WTC11 (cell line): Measurements from ENCODE around the gene DNASE1L3. TPM values are rescaled to one million over a fixed set of nuclear protein-coding genes. Genes with fewer than 3 reads are reported as not detected.
A peak's percentile ranks its signal among the peaks of the same experiment; 100 is the strongest.

Experiments used
- ATAC-seq: fragments of 200-7000 bp; cut with Tn5 transposase; 2 replicates; pipeline ENCODE4 v1.10.0; 2021; ENCODE audit warnings: mild to moderate bottlenecking, moderate library complexity
- CTCF ChIA-PET: fragments of 300-600 bp; sonication (Branson Sonifier 250); formaldehyde crosslinking; loops from one replicate; lab custom pipeline; 2021; ENCODE audit warnings: antibody characterized with exemption; lab: Charles Lee
- POLR2A ChIA-PET: fragments of 350-600 bp; sonication (Branson Sonifier 250); formaldehyde crosslinking; loops from one replicate; lab custom pipeline; 2021; ENCODE audit warnings: antibody characterized with exemption; lab: Charles Lee
- DNase-seq: peaks from one replicate; pipeline ENCODE4 v3.0.0; 2021; ENCODE audit warnings: low spot score
- H3K27ac Mint-ChIP-seq: 2 replicates; pipeline ENCODE4 v1.8.0; 2021; ENCODE audit warnings: mixed read lengths
- H3K27me3 Mint-ChIP-seq: 2 replicates; pipeline ENCODE4 v1.8.0; 2021; ENCODE audit warnings: low read depth, mild to moderate bottlenecking, moderate library complexity, mixed read lengths
- H3K36me3 Mint-ChIP-seq: 2 replicates; pipeline ENCODE4 v1.8.0; 2021; ENCODE audit warnings: mixed read lengths
- H3K4me1 Mint-ChIP-seq: 2 replicates; pipeline ENCODE4 v1.8.0; 2022; ENCODE audit warnings: mixed read lengths
- H3K4me3 Mint-ChIP-seq: 2 replicates; pipeline ENCODE4 v1.8.0; 2021; ENCODE audit warnings: mild to moderate bottlenecking, moderate library complexity, mixed read lengths
- H3K9me3 Mint-ChIP-seq: 2 replicates; pipeline ENCODE4 v1.8.0; 2021; ENCODE audit warnings: mixed read lengths
- CTCF ChIP-seq: fragments of 200-600 bp; IDR thresholded peaks from 2 replicates; pipeline ENCODE4 v1.8.0; 2022; ENCODE audit warnings: antibody characterized with exemption
- E2F1 ChIP-seq: sonication (generic); formaldehyde crosslinking; IDR thresholded peaks from 2 replicates; pipeline ENCODE4 v1.8.0; 2022; ENCODE audit warnings: mild to moderate bottlenecking, missing genetic modification reagents
- ERG ChIP-seq: fragments of 250-450 bp; sonication (Bioruptor Pico); IDR thresholded peaks from 2 replicates; pipeline ENCODE4 v1.8.0; 2021; ENCODE audit warnings: mild to moderate bottlenecking
- FOXK1 ChIP-seq: sonication (generic); formaldehyde crosslinking; IDR thresholded peaks from 2 replicates; pipeline ENCODE4 v1.8.0; 2022; ENCODE audit warnings: mild to moderate bottlenecking, moderate library complexity, missing genetic modification reagents
- GABPB1 ChIP-seq: sonication (generic); formaldehyde crosslinking; IDR thresholded peaks from 2 replicates; pipeline ENCODE4 v1.8.1; 2023; ENCODE audit warnings: mild to moderate bottlenecking, missing genetic modification reagents
- GRHL2 ChIP-seq: fragments of 250-450 bp; sonication (Bioruptor Pico); IDR thresholded peaks from 2 replicates; pipeline ENCODE4 v1.8.0; 2022; ENCODE audit warnings: mild to moderate bottlenecking, moderate library complexity; ENCODE audit not compliant: insufficient replicate concordance, severe bottlenecking
- GTF2I ChIP-seq: fragments of 250-450 bp; sonication (Bioruptor Pico); conservative IDR thresholded peaks from 2 replicates; pipeline ENCODE4 v1.4.0; 2021; ENCODE audit warnings: mild to moderate bottlenecking
- PRRX2 ChIP-seq: fragments of 250-450 bp; sonication (Bioruptor Pico); IDR thresholded peaks from 2 replicates; pipeline ENCODE4 v1.8.0; 2021; ENCODE audit warnings: mild to moderate bottlenecking
- SMAD3 ChIP-seq: sonication (generic); formaldehyde crosslinking; IDR thresholded peaks from 2 replicates; pipeline ENCODE4 v1.8.0; 2022; ENCODE audit warnings: missing genetic modification reagents, mild to moderate bottlenecking, borderline replicate concordance
- ZNF219 ChIP-seq: sonication (generic); formaldehyde crosslinking; IDR thresholded peaks from 2 replicates; pipeline ENCODE4 v1.8.0; 2023; ENCODE audit warnings: missing genetic modification reagents, mild to moderate bottlenecking, borderline replicate concordance
- ZNF423 ChIP-seq: fragments of 250-450 bp; sonication (Bioruptor Pico); IDR thresholded peaks from 2 replicates; pipeline ENCODE4 v2.1.2; 2022; ENCODE audit warnings: mild to moderate bottlenecking, moderate library complexity
- ZSCAN18 ChIP-seq: fragments of 250-450 bp; sonication (Bioruptor Pico); IDR thresholded peaks from 2 replicates; pipeline ENCODE4 v2.1.2; 2022; ENCODE audit warnings: mild to moderate bottlenecking, moderate library complexity
- total RNA-seq: library from RNA; stranded (reverse); gene quantifications from 3 replicates; pipeline ENCODE4 v1.2.3, GENCODE V29; 2021
- TF ChIP-seq, protein P1 (sequence below): fragments of 250-450 bp; sonication (Bioruptor Pico); IDR thresholded peaks from 2 replicates; pipeline ENCODE4 v1.9.0; 2021; ENCODE audit warnings: mild to moderate bottlenecking
- TF ChIP-seq, protein P2 (sequence below): sonication (generic); formaldehyde crosslinking; IDR thresholded peaks from 2 replicates; pipeline ENCODE4 v1.8.1; 2022; ENCODE audit warnings: low read depth, mild to moderate bottlenecking, moderate library complexity, missing genetic modification reagents, borderline replicate concordance
- TF ChIP-seq, protein P3 (sequence below): sonication (generic); formaldehyde crosslinking; IDR thresholded peaks from 2 replicates; pipeline ENCODE4 v1.8.0; 2023; ENCODE audit warnings: missing genetic modification reagents, mild to moderate bottlenecking, borderline replicate concordance

DNASE1L3 gene
- total RNA-seq, 1 experiment from 2014 or later: not detected

DNA sequence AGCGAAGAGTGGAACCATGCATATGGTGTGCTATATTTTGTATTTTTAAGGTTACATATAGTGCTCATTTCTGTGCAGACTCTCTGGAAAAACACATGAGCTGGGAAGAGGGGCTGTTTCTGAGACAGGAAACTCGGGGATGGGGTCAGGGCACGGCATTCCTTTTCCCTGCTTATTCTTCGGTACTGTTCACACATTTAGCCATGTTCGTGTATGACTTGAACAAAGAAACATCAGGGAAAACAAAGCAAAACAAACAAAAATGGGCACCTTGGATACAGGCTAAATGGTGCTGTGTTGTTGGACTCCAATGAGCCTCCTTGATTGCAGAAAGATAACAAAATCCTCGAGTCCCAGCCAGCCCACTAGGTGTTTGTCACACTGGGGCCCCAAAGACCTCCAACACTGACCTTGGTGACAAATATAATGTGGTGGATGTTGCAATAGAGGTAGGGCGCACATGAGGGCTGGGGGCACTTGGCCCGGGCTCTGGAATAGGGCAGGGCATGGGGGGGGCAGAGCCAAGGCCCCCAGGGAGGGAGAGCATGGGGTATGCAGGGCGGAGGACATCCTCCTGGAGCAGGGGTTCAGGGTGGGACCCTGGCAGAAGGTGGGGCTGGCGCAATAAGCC, 19.3 kb downstream of the DNASE1L3 start:
- CTCF ChIA-PET: interaction anchor here (5.6 to 8.1 kb wide), 2 partner anchors 14 to 26 kb away, joined by 88 to 118 read pairs; no protein-coding TSS in a partner anchor
- DNase-seq: no peak
- no peaks in the 10 kb centered on the region for H3K9me3 Mint-ChIP-seq
- no peak overlapping the region for H3K27ac Mint-ChIP-seq
- no peak for ATAC-seq
- H3K27me3 Mint-ChIP-seq: no peaks in the 10 kb centered on the region
- H3K36me3 Mint-ChIP-seq: no peaks in the 10 kb centered on the region
- TF ChIP-seq GABPB1 (peak; percentile 78), CTCF (no peak)
- TF ChIP-seq, protein P1, sequence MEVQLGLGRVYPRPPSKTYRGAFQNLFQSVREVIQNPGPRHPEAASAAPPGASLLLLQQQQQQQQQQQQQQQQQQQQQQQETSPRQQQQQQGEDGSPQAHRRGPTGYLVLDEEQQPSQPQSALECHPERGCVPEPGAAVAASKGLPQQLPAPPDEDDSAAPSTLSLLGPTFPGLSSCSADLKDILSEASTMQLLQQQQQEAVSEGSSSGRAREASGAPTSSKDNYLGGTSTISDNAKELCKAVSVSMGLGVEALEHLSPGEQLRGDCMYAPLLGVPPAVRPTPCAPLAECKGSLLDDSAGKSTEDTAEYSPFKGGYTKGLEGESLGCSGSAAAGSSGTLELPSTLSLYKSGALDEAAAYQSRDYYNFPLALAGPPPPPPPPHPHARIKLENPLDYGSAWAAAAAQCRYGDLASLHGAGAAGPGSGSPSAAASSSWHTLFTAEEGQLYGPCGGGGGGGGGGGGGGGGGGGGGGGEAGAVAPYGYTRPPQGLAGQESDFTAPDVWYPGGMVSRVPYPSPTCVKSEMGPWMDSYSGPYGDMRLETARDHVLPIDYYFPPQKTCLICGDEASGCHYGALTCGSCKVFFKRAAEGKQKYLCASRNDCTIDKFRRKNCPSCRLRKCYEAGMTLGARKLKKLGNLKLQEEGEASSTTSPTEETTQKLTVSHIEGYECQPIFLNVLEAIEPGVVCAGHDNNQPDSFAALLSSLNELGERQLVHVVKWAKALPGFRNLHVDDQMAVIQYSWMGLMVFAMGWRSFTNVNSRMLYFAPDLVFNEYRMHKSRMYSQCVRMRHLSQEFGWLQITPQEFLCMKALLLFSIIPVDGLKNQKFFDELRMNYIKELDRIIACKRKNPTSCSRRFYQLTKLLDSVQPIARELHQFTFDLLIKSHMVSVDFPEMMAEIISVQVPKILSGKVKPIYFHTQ (CRISPR knock-in tag): no peak
- H3K4me3 Mint-ChIP-seq: no peak overlapping the region
- peaks cover 16% of the 10 kb centered on the region for H3K4me1 Mint-ChIP-seq
- POLR2A ChIA-PET: no interaction called here

DNA sequence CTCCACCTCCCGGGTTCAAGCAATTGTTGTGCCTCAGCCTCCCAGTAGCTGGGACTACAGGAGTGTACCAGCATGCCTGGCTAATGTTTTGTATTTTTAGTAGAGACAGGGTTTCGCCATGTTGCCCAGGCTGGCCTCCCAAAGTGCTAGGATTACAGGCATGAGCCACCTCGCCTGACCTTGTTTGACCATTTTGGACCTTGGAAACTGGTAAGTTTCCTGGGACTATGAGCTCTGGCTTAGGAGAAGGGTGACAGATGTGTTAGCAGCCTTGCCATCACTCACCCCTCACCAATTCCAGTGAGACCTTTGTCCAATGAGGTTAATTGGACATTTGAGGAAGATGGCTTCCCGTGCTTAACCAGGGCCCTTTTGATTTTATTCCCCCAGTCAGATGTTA, 19.9 kb downstream of the DNASE1L3 start:
- H3K4me1 Mint-ChIP-seq: peaks cover 16% of the 10 kb centered on the region
- CTCF ChIA-PET: interaction anchor here (3.5 to 8.1 kb wide), 5 partner anchors 14 to 116 kb away, joined by 13 to 126 read pairs (median 88); partner anchors contain the start of genes HTD2 and RPP14

More for the DNA sequence above, 19.9 kb downstream of the DNASE1L3 start:
- no peak for DNase-seq
- no peaks in the 10 kb centered on the region for H3K36me3 Mint-ChIP-seq
- H3K27ac Mint-ChIP-seq: no peak overlapping the region
- ATAC-seq: no peak
- TF ChIP-seq ZNF423 (CRISPR knock-in tag): no peak
- TF ChIP-seq SMAD3: no peak
- no peak for TF ChIP-seq GTF2I
- TF ChIP-seq E2F1: no peak
- TF ChIP-seq PRRX2 (CRISPR knock-in tag): no peak
- TF ChIP-seq ZNF219 (CRISPR knock-in tag): no peak
- TF ChIP-seq FOXK1 (CRISPR knock-in tag): no peak
- TF ChIP-seq, protein P2, sequence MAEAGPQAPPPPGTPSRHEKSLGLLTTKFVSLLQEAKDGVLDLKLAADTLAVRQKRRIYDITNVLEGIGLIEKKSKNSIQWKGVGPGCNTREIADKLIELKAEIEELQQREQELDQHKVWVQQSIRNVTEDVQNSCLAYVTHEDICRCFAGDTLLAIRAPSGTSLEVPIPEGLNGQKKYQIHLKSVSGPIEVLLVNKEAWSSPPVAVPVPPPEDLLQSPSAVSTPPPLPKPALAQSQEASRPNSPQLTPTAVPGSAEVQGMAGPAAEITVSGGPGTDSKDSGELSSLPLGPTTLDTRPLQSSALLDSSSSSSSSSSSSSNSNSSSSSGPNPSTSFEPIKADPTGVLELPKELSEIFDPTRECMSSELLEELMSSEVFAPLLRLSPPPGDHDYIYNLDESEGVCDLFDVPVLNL (CRISPR knock-in tag): no peak
- no peak for TF ChIP-seq GRHL2 (CRISPR knock-in tag)
- TF ChIP-seq ERG (CRISPR knock-in tag): no peak
- TF ChIP-seq, protein P1 (CRISPR knock-in tag): no peak
- TF ChIP-seq, protein P3, sequence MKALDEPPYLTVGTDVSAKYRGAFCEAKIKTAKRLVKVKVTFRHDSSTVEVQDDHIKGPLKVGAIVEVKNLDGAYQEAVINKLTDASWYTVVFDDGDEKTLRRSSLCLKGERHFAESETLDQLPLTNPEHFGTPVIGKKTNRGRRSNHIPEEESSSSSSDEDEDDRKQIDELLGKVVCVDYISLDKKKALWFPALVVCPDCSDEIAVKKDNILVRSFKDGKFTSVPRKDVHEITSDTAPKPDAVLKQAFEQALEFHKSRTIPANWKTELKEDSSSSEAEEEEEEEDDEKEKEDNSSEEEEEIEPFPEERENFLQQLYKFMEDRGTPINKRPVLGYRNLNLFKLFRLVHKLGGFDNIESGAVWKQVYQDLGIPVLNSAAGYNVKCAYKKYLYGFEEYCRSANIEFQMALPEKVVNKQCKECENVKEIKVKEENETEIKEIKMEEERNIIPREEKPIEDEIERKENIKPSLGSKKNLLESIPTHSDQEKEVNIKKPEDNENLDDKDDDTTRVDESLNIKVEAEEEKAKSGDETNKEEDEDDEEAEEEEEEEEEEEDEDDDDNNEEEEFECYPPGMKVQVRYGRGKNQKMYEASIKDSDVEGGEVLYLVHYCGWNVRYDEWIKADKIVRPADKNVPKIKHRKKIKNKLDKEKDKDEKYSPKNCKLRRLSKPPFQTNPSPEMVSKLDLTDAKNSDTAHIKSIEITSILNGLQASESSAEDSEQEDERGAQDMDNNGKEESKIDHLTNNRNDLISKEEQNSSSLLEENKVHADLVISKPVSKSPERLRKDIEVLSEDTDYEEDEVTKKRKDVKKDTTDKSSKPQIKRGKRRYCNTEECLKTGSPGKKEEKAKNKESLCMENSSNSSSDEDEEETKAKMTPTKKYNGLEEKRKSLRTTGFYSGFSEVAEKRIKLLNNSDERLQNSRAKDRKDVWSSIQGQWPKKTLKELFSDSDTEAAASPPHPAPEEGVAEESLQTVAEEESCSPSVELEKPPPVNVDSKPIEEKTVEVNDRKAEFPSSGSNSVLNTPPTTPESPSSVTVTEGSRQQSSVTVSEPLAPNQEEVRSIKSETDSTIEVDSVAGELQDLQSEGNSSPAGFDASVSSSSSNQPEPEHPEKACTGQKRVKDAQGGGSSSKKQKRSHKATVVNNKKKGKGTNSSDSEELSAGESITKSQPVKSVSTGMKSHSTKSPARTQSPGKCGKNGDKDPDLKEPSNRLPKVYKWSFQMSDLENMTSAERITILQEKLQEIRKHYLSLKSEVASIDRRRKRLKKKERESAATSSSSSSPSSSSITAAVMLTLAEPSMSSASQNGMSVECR (CRISPR knock-in tag): no peak
- TF ChIP-seq ZSCAN18 (CRISPR knock-in tag): no peak
- no peaks in the 10 kb centered on the region for H3K27me3 Mint-ChIP-seq
- no peaks in the 10 kb centered on the region for H3K9me3 Mint-ChIP-seq
- POLR2A ChIA-PET: no interaction called here
- H3K4me3 Mint-ChIP-seq: no peak overlapping the region
